Left ventricle myocardium inferior (tissue), 1 donor: ENCODE results near the gene RAP2C. TPM values are rescaled to one million over a fixed set of nuclear protein-coding genes. Genes with fewer than 3 reads are reported as not detected.
"Not testable (repeated sequence)": the region's sequence is repeated elsewhere in the genome, so short reads cannot be mapped to it uniquely, and the experiment has no call there.

Source experiments
- DNase-seq: peaks from one replicate; pipeline ENCODE4 v3.0.0-alpha.2; 2020
- H3K27ac ChIP-seq: fragments of 200-600 bp; replicated peaks from 2 replicates; pipeline ENCODE4 v1.8.0; 2021
- H3K27me3 ChIP-seq: fragments of 200-600 bp; 2 replicates; pipeline ENCODE4 v1.8.0; 2021; ENCODE audit warnings: low read depth
- H3K36me3 ChIP-seq: fragments of 200-600 bp; 2 replicates; pipeline ENCODE4 v1.8.0; 2021
- H3K4me1 ChIP-seq: fragments of 200-600 bp; 2 replicates; pipeline ENCODE4 v1.8.0; 2021
- H3K4me3 ChIP-seq: fragments of 200-600 bp; 2 replicates; pipeline ENCODE4 v1.8.0; 2021; ENCODE audit warnings: mild to moderate bottlenecking, moderate library complexity
- H3K9me3 ChIP-seq: fragments of 200-600 bp; replicated peaks from 2 replicates; pipeline ENCODE4 v1.8.0; 2021
- intact Hi-C: fragments of 100-400 bp; cut with micrococcal nuclease; formaldehyde crosslinking; loops from one replicate; pipeline ENCODE4 v1.11.0; 2022
- total RNA-seq: library from RNA; stranded (reverse); fragmentation: NEBNext Ultra II Directional; extraction: Animal tissue kit (Norgen Biotek cat#: 25700); gene quantifications from one replicate; pipeline ENCODE4 v1.2.1, GENCODE V29; 2021
- TF ChIP-seq, protein P1 (sequence below): fragments of 200-600 bp; IDR thresholded peaks from 2 replicates; pipeline ENCODE4 v1.8.0; 2021; ENCODE audit warnings: antibody characterized with exemption, mild to moderate bottlenecking, borderline replicate concordance
- donor health status: DM: no; HTN: yes; CAD: no; lungs with severe emphysema.

Gene RAP2C
- total RNA-seq, 1 donor from 2014 or later = 15.3 TPM

DNA sequence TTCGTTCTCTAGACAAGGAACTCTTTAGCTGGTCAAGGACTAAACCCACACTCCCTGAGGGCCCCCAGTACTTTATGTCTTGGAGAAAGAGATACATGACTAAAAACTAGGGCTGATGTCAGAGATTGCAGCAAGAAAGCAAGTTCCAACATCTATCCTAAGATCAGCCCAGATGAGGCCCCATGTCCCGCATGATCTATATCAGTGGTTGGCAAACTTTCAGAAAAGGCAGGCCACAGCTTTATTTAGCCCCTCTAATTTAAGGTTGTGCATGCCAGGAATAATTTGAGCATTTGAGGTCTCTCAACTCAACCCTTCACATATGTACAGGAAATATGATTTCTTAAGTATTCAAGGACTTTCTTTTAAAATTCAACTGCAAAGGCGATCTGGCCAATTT lies 47.4 kb downstream of the RAP2C start:
- intact Hi-C loops = no loop called here
- no peak for DNase-seq
- Histone ChIP-seq H3K27ac (no peak overlapping the region), H3K27me3 (no peaks in the 10 kb centered on the region), H3K4me3 (no peak overlapping the region), H3K36me3 (no peaks in the 10 kb centered on the region), H3K9me3 (no peaks in the 10 kb centered on the region), H3K4me1 (no peaks in the 10 kb centered on the region)
- TF ChIP-seq, protein P1, sequence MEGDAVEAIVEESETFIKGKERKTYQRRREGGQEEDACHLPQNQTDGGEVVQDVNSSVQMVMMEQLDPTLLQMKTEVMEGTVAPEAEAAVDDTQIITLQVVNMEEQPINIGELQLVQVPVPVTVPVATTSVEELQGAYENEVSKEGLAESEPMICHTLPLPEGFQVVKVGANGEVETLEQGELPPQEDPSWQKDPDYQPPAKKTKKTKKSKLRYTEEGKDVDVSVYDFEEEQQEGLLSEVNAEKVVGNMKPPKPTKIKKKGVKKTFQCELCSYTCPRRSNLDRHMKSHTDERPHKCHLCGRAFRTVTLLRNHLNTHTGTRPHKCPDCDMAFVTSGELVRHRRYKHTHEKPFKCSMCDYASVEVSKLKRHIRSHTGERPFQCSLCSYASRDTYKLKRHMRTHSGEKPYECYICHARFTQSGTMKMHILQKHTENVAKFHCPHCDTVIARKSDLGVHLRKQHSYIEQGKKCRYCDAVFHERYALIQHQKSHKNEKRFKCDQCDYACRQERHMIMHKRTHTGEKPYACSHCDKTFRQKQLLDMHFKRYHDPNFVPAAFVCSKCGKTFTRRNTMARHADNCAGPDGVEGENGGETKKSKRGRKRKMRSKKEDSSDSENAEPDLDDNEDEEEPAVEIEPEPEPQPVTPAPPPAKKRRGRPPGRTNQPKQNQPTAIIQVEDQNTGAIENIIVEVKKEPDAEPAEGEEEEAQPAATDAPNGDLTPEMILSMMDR = no peak

DNA sequence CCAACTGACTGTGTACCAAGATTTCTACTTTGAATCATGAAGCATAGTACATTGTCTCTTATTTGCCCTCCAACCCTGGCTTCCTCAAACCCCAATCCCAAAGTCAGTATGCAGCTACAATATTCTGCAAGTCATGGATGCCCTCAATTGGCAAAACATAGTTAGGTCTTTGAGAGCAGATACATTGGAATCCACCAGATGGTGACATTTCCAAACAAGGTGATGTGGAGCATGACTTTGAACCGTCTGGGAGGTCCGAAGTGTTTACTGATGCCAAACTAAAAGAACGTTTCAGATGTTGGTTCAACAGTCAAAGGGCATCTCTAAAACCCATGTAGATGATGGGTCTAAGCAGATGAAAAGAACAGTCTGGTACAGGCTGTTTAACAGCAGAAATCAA lies 47.8 kb downstream of the RAP2C start:
- H3K4me1 ChIP-seq = no peaks in the 10 kb centered on the region
- intact Hi-C loops = no loop called here
- no peak for DNase-seq
- H3K27me3 ChIP-seq = no peaks in the 10 kb centered on the region
- no peaks in the 10 kb centered on the region for H3K36me3 ChIP-seq
- TF ChIP-seq, protein P1 = peak; percentile 41
- no peak overlapping the region for H3K27ac ChIP-seq
- no peaks in the 10 kb centered on the region for H3K9me3 ChIP-seq
- no peak overlapping the region for H3K4me3 ChIP-seq

DNA sequence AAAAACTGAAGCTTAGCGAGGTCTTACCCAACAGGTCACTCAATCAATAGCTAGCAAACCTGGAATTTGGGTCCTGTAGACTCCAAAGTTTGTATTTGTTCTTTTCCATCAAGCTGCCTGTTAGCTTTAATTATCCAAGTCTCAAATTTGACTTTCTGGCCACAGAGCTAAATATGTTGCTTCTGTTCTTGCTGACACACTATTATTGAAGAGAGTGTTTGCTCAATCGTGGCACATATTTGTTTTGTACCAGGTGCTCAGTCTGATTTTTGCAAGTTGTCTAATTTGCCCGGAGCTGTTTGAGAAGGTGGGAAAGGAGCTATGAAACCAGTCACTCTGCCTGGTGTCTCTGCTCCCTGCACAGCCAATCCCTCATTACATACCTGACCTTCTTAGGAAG lies 49.7 kb downstream of the RAP2C start:
- no peak for DNase-seq
- Histone ChIP-seq H3K4me1 (no peaks in the 10 kb centered on the region), H3K4me3 (no peak overlapping the region), H3K27ac (no peak overlapping the region), H3K27me3 (no peaks in the 10 kb centered on the region), H3K9me3 (peaks cover 7% of the 10 kb centered on the region), H3K36me3 (no peaks in the 10 kb centered on the region)
- intact Hi-C loops = no loop called here
- TF ChIP-seq, protein P1 = no peak

DNA sequence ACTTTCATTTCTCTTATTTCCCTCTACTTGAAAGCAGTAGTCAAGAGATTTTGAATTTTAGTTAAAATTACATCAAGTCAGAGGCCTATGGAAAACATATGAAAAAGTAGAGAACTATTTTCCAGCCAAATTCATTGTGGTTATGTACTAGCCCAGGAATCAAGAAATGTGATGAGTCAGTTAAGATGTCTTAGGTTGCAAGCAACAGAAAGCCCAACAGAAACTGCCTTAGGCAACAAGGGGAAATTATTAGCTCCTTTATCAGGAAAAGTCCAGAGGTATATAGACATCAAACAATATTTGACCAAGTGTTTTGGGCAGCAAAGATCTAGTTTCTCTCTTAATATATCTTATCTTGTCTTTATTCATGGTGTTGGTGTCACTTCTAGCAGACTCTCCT lies 53.6 kb downstream of the RAP2C start:
- no peaks in the 10 kb centered on the region for H3K27me3 ChIP-seq
- H3K36me3 ChIP-seq = no peaks in the 10 kb centered on the region
- no peak overlapping the region for H3K27ac ChIP-seq
- intact Hi-C loops = no loop called here
- TF ChIP-seq, protein P1 = no peak
- H3K4me1 ChIP-seq = no peaks in the 10 kb centered on the region
- no peak for DNase-seq
- H3K9me3 ChIP-seq = peaks cover 7% of the 10 kb centered on the region
- no peak overlapping the region for H3K4me3 ChIP-seq

DNA sequence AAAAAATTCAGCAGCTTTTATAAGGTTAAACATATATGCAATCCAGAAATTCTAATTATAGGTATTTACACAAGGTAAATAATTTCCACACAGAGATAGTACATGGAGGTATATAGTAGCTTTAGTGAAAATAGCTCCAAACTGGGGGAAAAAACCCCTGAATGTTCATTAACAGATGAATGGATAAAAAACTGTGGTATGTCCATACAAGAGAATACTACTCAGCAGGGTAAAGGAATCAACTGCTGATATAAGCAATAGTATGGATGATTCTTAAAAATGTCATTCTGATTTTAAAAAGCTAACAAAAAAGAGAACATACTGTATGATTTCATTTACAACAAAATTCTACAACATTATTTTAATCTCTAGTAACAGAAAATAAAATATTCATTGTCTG lies 54.2 kb downstream of the RAP2C start:
- Histone ChIP-seq H3K36me3 (no peaks in the 10 kb centered on the region), H3K4me1 (no peaks in the 10 kb centered on the region), H3K27ac (no peak overlapping the region), H3K4me3 (no peak overlapping the region), H3K9me3 (peaks cover 7% of the 10 kb centered on the region), H3K27me3 (no peaks in the 10 kb centered on the region)
- no peak for DNase-seq
- intact Hi-C loops = no loop called here
- TF ChIP-seq, protein P1 = no peak

DNA sequence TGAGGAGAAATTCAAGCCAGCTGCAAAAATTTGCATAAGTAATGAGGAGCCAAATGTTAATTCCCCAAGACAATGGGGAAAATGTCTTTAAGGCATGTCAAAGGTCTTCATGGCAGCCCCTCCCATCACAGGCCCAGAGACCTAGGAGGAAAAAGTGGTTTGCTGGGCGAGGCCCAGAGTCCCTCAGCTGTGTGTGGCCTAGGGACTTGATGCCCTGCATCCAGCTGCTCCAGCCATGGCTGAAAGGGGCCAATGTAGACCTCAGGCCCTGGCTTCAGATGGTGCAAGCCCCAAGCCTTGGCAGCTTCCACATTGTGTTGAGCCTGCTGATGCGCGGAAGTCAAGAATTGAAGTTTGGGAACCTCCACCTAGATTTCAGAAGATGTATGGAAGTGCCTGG lies 56.2 kb downstream of the RAP2C start:
- not testable (repeated sequence) for H3K4me1 ChIP-seq

More for the DNA sequence above, 56.2 kb downstream of the RAP2C start:
- H3K9me3 ChIP-seq, H3K4me3 ChIP-seq, H3K27me3 ChIP-seq, intact Hi-C loops, H3K36me3 ChIP-seq, H3K27ac ChIP-seq, DNase-seq: not testable (repeated sequence)
